Stimulated activated naive CD8-positive, alpha-beta T cell treated with anti-CD3 and anti-CD28 coated beads, Interleukin-15, amount 100 ng/mL, for 72 hours (primary cell): ENCODE measurements around the gene RPL35.
A peak's percentile ranks its signal among the peaks of the same experiment; 100 is the strongest.

Source experiments
- ATAC-seq: fragments of 150-1000 bp; cut with Tn5 transposase; 2 replicates; pipeline ENCODE4 v1.10.0; 2021; ENCODE audit warnings: mild to moderate bottlenecking, moderate library complexity
- DNase-seq, 2 donors: peaks; one replicate each; pipeline ENCODE4 v3.0.0; 2021 to 2022
- H3K27ac Mint-ChIP-seq, 2 donors: one replicate each; pipeline ENCODE4 v1.8.0; 2022; ENCODE audit warnings: mild to moderate bottlenecking in 2 of 2, mixed read lengths in 2 of 2, moderate library complexity in 2 of 2
- H3K27me3 Mint-ChIP-seq: one replicate; pipeline ENCODE4 v1.8.0; 2022; ENCODE audit warnings: mixed read lengths
- H3K4me1 Mint-ChIP-seq: one replicate; pipeline ENCODE4 v1.8.0; 2022; ENCODE audit warnings: mild to moderate bottlenecking, mixed read lengths
- H3K4me3 Mint-ChIP-seq, 2 donors: one replicate each; pipeline ENCODE4 v1.8.0; 2022; ENCODE audit warnings: mild to moderate bottlenecking in 2 of 2, mixed read lengths in 2 of 2, moderate library complexity in 1 of 2
- H3K9me3 Mint-ChIP-seq, 2 donors: one replicate each; pipeline ENCODE4 v1.8.0; 2022; ENCODE audit warnings: mixed read lengths in 2 of 2

Gene RPL35

DNA sequence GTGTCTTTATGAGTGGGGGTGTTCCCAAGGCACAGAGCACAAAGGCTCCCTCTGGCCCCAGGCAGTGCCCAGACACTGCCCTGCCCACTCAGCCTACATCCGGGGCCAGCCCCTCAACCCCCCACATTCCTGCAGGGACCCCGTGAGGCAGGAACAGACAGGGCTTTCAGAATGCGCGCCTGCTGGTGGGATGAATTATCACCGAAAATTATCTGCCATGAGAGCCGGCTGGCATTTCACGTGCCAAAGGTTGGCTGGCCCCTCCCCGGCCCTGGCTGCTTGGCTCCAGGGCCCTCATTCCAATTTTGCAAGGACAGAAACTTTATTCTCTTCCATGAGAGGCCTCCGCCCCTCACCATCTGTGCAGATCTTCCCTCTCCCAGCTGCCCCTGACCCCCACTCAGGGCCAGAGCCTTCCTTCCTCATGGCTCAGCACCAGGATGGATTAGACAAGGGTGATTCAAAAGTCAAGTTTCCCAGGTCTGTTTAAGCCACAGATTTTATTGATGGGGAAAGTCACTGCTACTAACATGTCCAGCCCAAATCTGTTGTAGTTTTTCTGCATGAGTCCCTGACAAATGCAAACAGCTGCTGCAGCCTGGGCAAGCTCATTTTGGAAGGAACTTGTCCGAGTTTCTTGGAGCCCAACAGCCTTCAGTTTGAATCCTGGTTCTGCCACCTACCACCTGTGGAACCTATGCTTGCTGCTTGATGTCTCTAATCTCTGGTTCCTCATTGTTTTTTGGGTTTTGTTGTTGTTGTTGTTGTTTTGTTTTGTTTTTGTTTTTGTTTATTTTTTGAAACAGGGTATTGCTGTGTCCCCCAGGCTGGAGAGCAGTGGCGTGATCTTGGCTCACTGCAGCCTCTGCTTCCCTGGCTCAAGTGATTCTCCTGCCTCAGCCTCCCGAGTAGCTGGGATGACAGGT is 40.8 kb downstream of the RPL35 start:
- H3K27me3 Mint-ChIP-seq, result peaks cover 44% of the 10 kb centered on the region
- DNase-seq, result no peak
- H3K4me3 Mint-ChIP-seq, result no peak overlapping the region
- ATAC-seq, result no peak
- no peaks in the 10 kb centered on the region for H3K9me3 Mint-ChIP-seq
- peaks cover 13% of the 10 kb centered on the region for H3K4me1 Mint-ChIP-seq
- no peak overlapping the region for H3K27ac Mint-ChIP-seq

DNA sequence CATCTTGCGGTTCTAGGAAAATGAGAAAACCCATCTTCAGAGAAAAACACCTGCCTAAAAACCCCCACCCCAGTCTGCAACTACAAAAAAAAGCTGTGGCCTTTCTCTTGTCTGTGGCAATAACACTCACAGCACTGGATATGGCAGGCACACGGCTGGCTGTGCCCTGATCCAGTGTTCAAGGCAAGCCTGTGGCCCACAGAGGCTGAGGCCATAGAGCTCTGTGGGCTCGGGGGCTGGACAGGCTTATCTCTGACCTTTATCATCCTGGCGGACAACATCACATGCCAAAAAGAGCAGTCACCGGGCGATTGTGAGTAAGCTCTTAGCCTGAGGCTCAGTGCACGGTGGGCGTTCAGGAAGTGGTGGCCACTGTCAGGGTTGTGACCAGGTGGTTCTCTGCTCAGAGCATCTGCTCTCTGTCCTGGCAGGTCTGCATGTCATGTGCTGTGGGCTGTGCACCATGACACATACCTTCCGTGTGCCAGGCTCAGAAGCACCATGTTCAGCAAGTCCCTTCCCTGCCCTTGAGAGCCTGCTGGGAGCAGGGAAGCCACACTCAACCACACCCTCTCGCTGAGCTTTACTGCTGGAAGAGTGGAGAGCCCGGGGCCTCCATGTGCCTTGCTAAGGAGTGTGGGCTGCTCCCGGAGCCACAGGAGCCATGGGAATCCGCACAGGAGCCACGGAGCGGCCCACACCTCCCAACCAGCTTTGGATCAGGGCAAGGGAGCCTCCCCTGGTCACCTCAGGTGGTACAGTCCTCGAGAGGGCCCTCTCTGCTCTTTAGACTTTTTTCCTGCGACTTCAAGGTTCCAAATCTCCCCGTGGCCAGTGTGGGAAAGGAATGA is 43.1 kb downstream of the RPL35 start:
- peaks cover 44% of the 10 kb centered on the region for H3K27me3 Mint-ChIP-seq
- H3K9me3 Mint-ChIP-seq, result no peaks in the 10 kb centered on the region
- peak overlapping the region in 1 of 2 donors; percentile 27 for H3K27ac Mint-ChIP-seq
- peaks cover 13% of the 10 kb centered on the region for H3K4me1 Mint-ChIP-seq
- ATAC-seq, result peak; percentile 94
- peak; percentile 26 to 37 for DNase-seq
- peak overlapping the region in 1 of 2 donors; percentile 43 for H3K4me3 Mint-ChIP-seq

DNA sequence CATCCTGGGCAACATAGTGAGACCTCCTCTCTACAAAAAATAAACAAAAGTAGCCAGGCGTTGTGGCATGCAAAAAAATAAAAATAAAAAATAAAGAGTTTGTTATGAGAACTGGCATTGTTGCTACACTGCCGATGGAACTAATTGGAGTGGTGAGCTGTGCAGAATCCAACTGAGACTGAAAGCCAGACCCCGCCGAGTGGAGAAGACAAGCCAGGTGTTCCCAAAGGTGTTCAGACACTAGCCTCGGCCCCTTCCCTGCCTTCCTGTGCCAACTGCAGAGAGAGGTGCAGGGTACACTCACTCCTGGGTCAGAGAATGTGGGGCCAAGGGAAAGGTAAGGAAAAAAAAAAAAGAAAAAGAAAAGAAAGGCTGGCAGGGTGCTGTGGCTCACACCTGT is 46.2 kb downstream of the RPL35 start:
- H3K27me3 Mint-ChIP-seq, result peaks cover 33% of the 10 kb centered on the region
- no peak overlapping the region for H3K4me3 Mint-ChIP-seq
- H3K27ac Mint-ChIP-seq, result no peak overlapping the region
- no peaks in the 10 kb centered on the region for H3K9me3 Mint-ChIP-seq
- H3K4me1 Mint-ChIP-seq, result peaks cover 19% of the 10 kb centered on the region
- DNase-seq (no peak), ATAC-seq (no peak)

DNA sequence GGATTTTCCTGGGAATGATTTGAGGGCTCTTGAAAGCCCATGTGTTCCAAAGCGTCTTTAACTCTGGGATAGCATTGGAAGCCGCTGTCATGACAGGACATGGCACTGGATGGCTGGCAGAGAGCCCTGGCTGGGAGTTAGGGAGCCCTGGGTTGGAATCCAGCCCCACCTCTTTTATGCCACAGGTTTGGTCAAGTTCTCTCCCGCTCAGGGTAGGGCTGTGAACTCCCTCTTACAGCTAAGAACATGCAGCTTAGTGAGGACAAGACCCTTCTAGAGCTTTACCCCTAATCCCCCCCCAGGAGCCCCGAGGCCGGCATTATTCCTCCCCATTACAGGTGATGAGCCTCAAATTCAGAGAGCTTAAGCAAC is 47.6 kb downstream of the RPL35 start:
- Mint-ChIP-seq H3K4me1 (peaks cover 19% of the 10 kb centered on the region), H3K9me3 (no peaks in the 10 kb centered on the region), H3K27ac (no peak overlapping the region), H3K27me3 (peaks cover 24% of the 10 kb centered on the region), H3K4me3 (no peak overlapping the region)
- ATAC-seq (no peak), DNase-seq (no peak)

DNA sequence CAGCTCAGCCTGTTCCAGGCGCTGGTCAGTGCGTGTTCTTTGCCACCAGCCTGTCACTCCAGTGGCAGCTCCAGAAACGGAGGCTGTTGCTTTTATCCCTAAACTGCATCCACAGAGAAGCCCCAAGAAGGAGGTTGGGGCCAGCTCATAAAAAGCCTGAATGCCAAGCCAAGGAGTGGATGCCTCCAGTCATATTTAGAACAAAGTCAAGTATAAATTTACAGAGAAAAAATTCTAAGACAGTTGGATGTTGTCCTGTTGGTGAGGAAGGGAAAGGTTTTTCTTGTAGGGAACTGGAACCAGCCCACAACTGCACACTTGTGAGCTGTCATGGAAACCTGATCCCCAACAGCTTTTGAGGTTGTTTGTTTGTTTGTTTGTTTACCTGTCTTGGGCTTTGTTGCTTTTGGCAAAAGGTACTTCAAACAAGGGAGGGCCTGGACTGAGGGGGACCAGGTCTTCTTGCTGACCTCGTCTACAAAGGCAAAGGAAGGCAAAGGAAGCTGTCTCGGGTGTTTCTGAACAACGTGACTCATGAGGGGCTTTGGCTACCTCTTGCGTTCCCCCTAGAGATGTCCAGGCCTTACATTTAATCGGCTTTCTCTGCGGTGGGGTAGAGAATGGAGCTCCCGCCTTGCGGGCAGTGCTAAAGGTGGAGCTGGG is 48.1 kb downstream of the RPL35 start:
- no peak overlapping the region for H3K27ac Mint-ChIP-seq
- H3K9me3 Mint-ChIP-seq, result no peaks in the 10 kb centered on the region
- peaks cover 15% of the 10 kb centered on the region for H3K4me1 Mint-ChIP-seq
- H3K4me3 Mint-ChIP-seq, result no peak overlapping the region
- DNase-seq, result no peak
- H3K27me3 Mint-ChIP-seq, result peaks cover 20% of the 10 kb centered on the region
- ATAC-seq, result no peak

DNA sequence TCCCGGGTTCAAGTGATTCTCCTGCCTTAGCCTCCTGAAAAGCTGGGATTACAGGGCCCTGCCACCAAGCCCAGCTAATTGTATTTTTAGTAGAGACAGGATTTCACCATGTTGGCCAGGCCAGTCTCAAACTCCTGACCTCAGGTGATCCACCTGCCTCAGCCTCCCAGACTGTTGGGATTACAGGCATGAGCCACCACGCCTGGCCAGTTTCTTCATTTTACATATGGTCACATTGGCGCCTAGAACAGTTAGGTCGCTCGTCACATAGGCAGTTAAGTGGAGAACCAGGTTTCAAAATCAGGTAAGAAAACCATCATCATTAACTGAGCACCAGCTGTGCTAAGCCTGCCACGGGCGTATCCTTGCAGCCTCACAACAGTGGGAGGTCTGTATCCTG is 48.7 kb downstream of the RPL35 start:
- ATAC-seq, result no peak
- Mint-ChIP-seq H3K4me3 (no peak overlapping the region), H3K27me3 (peaks cover 14% of the 10 kb centered on the region), H3K27ac (peak overlapping the region in 1 of 2 donors; percentile 74), H3K9me3 (no peaks in the 10 kb centered on the region), H3K4me1 (peaks cover 9% of the 10 kb centered on the region)
- no peak for DNase-seq

DNA sequence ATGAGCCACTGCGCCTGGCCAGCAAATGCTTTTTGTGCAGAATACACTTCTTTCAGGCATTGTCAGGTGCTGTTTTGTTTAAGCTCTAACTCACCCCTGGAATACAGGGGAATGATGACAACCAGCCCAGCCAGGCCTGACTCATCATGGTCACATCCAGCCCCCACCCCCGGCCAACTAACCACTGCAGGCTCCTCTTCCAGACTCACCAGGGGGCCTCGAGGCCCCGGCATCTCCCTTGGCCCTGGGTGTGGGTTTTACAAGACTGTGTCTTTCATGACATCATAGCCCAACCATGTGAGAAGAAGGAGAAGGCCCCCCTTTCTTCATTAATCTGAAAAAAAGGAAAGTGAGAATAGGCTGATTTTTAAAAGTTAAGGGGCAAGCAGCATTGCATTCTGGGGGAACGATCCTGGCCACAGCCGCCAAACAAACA is 49.3 kb downstream of the RPL35 start:
- DNase-seq, result no peak
- H3K9me3 Mint-ChIP-seq, result no peaks in the 10 kb centered on the region
- peak; percentile 40 for ATAC-seq
- peaks cover 10% of the 10 kb centered on the region for H3K27me3 Mint-ChIP-seq
- H3K4me1 Mint-ChIP-seq, result peaks cover 6% of the 10 kb centered on the region
- H3K27ac Mint-ChIP-seq, result peak overlapping the region in 1 of 2 donors; percentile 23
- H3K4me3 Mint-ChIP-seq, result no peak overlapping the region

DNA sequence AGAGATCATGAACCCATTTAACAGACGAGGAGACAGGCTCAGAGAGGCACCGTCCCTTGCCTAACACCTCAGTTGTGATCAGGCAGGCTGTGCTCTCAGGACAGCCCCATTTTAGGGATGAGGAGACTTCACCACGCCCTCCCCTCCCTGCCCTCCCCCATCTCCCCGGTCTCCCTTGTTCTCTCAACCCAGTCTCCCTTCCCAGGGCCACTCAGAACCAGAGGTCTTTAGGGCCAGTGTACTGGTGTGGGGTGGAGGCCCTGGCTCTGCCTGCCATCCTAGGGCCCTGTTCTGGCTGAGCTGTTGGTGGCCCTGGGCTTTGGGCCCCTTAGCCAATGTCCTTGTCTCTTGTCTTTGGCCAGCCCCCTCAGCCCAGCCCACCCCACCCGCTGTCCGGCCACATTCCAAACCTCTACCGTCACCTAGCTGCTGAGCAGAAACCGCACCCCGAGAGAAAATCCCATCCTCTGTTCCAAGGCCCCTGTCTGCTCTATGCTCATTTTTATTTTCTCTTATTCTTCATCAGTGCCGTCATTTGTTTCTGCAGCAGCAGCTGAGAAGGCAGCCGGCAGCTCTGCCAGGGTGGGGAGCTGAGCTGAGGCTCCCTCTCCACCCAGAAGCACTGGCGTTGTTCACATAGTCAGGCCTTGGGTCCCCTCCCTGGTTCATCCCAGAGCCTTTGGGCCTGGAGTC is 50.9 kb downstream of the RPL35 start:
- no peak for ATAC-seq
- H3K27ac Mint-ChIP-seq, result peak overlapping the region in 1 of 2 donors; percentile 50

DNA sequence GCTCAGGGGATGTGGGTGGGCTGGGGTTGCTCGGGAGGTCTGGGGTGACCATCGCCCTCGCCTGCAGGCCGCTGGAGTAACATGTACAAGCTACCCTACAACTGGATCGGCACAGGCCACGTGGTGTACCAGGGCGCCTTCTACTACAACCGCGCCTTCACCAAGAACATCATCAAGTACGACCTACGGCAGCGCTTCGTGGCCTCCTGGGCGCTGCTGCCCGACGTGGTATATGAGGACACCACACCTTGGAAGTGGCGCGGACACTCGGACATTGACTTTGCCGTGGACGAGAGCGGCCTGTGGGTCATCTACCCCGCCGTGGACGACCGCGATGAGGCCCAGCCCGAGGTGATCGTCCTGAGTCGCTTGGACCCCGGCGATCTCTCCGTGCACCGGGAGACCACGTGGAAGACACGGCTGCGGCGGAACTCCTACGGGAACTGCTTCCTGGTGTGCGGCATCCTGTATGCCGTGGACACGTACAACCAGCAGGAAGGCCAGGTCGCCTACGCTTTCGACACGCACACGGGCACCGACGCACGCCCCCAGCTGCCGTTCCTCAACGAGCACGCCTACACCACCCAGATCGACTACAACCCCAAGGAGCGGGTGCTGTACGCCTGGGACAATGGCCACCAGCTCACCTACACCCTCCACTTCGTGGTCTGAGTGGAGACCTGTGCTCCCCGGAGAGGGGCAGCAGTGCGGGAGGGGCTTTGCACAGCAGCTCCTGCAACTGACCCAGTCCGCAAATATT is 51.8 kb downstream of the RPL35 start:
- H3K4me3 Mint-ChIP-seq, result no peak overlapping the region
- no peaks in the 10 kb centered on the region for H3K9me3 Mint-ChIP-seq
- no peaks in the 10 kb centered on the region for H3K27me3 Mint-ChIP-seq

More for the DNA sequence above, 50.9 kb downstream of the RPL35 start:
- no peak for DNase-seq
- H3K4me3 Mint-ChIP-seq, result no peak overlapping the region
- H3K9me3 Mint-ChIP-seq, result no peaks in the 10 kb centered on the region
- H3K4me1 Mint-ChIP-seq, result peaks cover 6% of the 10 kb centered on the region
- no peaks in the 10 kb centered on the region for H3K27me3 Mint-ChIP-seq

DNA sequence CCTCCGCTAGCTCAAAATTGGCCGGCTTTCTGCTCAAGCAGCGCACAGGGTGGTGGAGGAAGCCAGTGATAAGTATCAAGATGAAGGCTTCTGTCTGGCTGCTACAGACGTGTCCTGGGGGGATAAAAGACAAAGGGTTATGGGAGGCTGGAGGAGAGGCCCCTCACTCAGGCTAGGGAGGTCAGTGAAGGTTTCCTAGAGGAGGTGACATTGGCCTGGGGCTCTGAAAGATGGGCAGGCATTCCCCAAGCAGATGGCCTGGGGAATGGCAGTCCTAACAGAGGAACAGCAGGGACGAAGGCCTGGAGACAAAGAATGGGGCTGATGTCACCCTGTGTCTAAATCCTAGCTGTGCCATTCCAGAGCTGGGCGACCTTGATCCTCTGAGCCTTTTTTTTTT is 52.5 kb downstream of the RPL35 start:
- no peak for ATAC-seq
- Mint-ChIP-seq H3K4me1 (peaks cover 6% of the 10 kb centered on the region), H3K27me3 (no peaks in the 10 kb centered on the region), H3K9me3 (no peaks in the 10 kb centered on the region), H3K4me3 (no peak overlapping the region), H3K27ac (no peak overlapping the region)
- no peak for DNase-seq

More for the DNA sequence above, 51.8 kb downstream of the RPL35 start:
- DNase-seq (no peak), ATAC-seq (no peak)
- H3K4me1 Mint-ChIP-seq, result peaks cover 6% of the 10 kb centered on the region
- no peak overlapping the region for H3K27ac Mint-ChIP-seq

DNA sequence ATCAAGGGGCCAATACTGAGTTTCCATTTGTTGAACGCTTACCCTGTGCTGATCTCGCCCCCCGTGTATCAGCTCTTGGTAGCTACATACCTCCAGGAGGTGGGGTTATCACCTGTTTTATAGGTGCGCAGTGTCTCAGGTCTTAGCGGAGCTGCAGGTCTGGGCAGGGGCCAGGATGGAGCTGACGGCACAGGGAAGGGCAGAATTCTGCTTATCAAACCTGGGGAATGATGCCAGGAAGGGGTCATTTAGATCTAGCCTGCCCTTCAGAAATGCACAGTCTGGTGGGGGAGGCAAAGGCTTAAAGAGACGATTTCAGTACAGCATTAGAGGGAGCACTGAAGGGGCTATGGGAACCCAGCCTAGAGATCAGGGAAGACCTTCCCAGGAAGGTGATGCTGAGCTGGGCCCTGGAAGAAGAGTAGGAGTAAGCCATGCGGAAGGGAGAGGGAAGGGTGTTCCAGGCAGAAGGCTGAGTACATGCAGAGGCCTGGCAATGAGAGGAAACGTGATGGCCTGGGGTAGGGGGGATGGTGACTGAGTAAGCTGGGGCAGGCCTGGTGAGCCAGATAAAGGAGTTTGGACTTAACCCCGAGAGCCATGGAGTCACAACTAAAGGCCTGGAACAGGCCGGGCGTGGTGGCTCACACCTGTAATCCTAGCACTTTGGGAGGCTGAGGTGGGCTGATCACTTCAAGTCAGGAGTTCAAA is 53.4 kb downstream of the RPL35 start:
- Mint-ChIP-seq H3K27me3 (no peaks in the 10 kb centered on the region), H3K9me3 (no peaks in the 10 kb centered on the region), H3K4me3 (no peak overlapping the region), H3K4me1 (peaks cover 6% of the 10 kb centered on the region), H3K27ac (peak overlapping the region in 1 of 2 donors; percentile 5)
- ATAC-seq, result no peak
- no peak for DNase-seq
